Liver (tissue), 9 donors: Measurements from ENCODE around the gene SYNPR. TPM values are rescaled to one million over a fixed set of nuclear protein-coding genes. Genes with fewer than 3 reads are reported as not detected.

Source experiments
- DNase-seq: peaks from one replicate; pipeline ENCODE4 v3.0.0-alpha.2; 2017; ENCODE audit warnings: low spot score
- H3K27ac ChIP-seq, 2 donors: one replicate each; pipeline ENCODE4 v1.7.0; 2013; ENCODE audit warnings: inconsistent platforms in 2 of 2, low read length in 2 of 2, control low read depth in 1 of 2, low read depth in 1 of 2, mild to moderate bottlenecking in 1 of 2
- H3K27me3 ChIP-seq, 4 donors: one replicate each; pipeline versions ENCODE4 v1.6.1 to v1.7.0; 2013; ENCODE audit warnings: low read length in 3 of 4, inconsistent platforms in 1 of 4, mild to moderate bottlenecking in 1 of 4, moderate library complexity in 1 of 4; ENCODE audit not compliant: control insufficient read depth in 4 of 4, insufficient read depth in 4 of 4
- H3K36me3 ChIP-seq, 4 donors: one replicate each; pipeline versions ENCODE4 v1.6.1 to v1.7.0; 2013; ENCODE audit warnings: low read length in 3 of 4, mild to moderate bottlenecking in 3 of 4, low read depth in 1 of 4, moderate library complexity in 1 of 4; ENCODE audit not compliant: control insufficient read depth in 4 of 4, insufficient read depth in 3 of 4
- H3K4me1 ChIP-seq, 4 donors: one replicate each; pipeline versions ENCODE4 v1.6.1 to v1.7.0; 2013; ENCODE audit warnings: low read length in 3 of 4, mild to moderate bottlenecking in 3 of 4, moderate library complexity in 1 of 4; ENCODE audit not compliant: control insufficient read depth in 4 of 4, insufficient read depth in 4 of 4
- H3K4me3 ChIP-seq, 3 donors: one replicate each; pipeline versions ENCODE4 v1.6.1 to v1.7.0; 2013; ENCODE audit warnings: low read length in 3 of 3, control low read depth in 1 of 3, low read depth in 1 of 3, mild to moderate bottlenecking in 1 of 3
- H3K9ac ChIP-seq, 2 donors: one replicate each; pipeline ENCODE4 v1.7.0; 2013; ENCODE audit warnings: low read length in 2 of 2, mild to moderate bottlenecking in 2 of 2, moderate library complexity in 2 of 2, control low read depth in 1 of 2, low read depth in 1 of 2
- H3K9me3 ChIP-seq, 4 donors: one replicate each; pipeline versions ENCODE4 v1.6.1 to v1.7.0; 2013; ENCODE audit warnings: low read length in 3 of 4; ENCODE audit not compliant: control insufficient read depth in 4 of 4
- ATF3 ChIP-seq: IDR thresholded peaks from 2 replicates; pipeline ENCODE4 v1.6.1; 2016; ENCODE audit warnings: antibody characterized with exemption
- EGR1 ChIP-seq, 2 donors: IDR thresholded peaks; 2 replicates each; pipeline ENCODE4 v1.6.1; 2016 to 2018; ENCODE audit warnings: antibody characterized with exemption in 2 of 2, low read depth in 2 of 2
- FOXA2 ChIP-seq: IDR thresholded peaks from 2 replicates; pipeline ENCODE4 v1.6.1; 2016; ENCODE audit warnings: antibody characterized with exemption
- HNF4A ChIP-seq, 2 donors: conservative IDR thresholded peaks; 2 replicates each; pipeline ENCODE4 v1.6.1; 2016; ENCODE audit warnings: antibody characterized with exemption in 2 of 2, mild to moderate bottlenecking in 2 of 2
- HNF4G ChIP-seq: IDR thresholded peaks from 2 replicates; pipeline ENCODE4 v1.6.1; 2016; ENCODE audit warnings: antibody characterized with exemption
- JUND ChIP-seq, 2 donors: IDR thresholded peaks; 2 replicates each; pipeline ENCODE4 v1.6.1; 2016; ENCODE audit warnings: antibody characterized with exemption in 2 of 2
- MAX ChIP-seq: IDR thresholded peaks from 2 replicates; pipeline ENCODE4 v1.6.1; 2016; ENCODE audit warnings: antibody characterized with exemption
- NR2F2 ChIP-seq: IDR thresholded peaks from 2 replicates; pipeline ENCODE4 v1.6.1; 2016; ENCODE audit warnings: antibody characterized with exemption
- RAD21 ChIP-seq, 2 donors: IDR thresholded peaks; 2 replicates each; pipeline ENCODE4 v1.6.1; 2016; ENCODE audit warnings: antibody characterized with exemption in 2 of 2, mild to moderate bottlenecking in 2 of 2
- SP1 ChIP-seq: IDR thresholded peaks from 2 replicates; pipeline ENCODE4 v1.6.1; 2018; ENCODE audit warnings: antibody characterized with exemption, mild to moderate bottlenecking
- TAF1 ChIP-seq: conservative IDR thresholded peaks from 2 replicates; pipeline ENCODE4 v1.6.1; 2016; ENCODE audit warnings: antibody characterized with exemption, mild to moderate bottlenecking
- YY1 ChIP-seq: IDR thresholded peaks from 2 replicates; pipeline ENCODE4 v1.6.1; 2016; ENCODE audit warnings: antibody characterized with exemption, mild to moderate bottlenecking
- ZBTB33 ChIP-seq: IDR thresholded peaks from 2 replicates; pipeline ENCODE4 v1.6.1; 2016; ENCODE audit warnings: antibody characterized with exemption
- WGBS: extraction: QIAGEN DNeasy Blood & Tissue Kit; methylation state at CpG from one replicate; pipeline ENCODE4 v1.1.7; 2013; 5-methylcytosine and 5-hydroxymethylcytosine counted together
- polyA plus RNA-seq, 2 donors: library from polyadenylated mRNA; stranded (reverse) in 1 of 2; unstranded in 1 of 2; fragments of 200-250 nt in 1 of 2; fragments of >200 nt in 1 of 2; fragmentation: Nextera tagmentation in 1 of 2; extraction: Ambion mirVana in 1 of 2; gene quantifications; one replicate each; pipeline versions ENCODE4 v1.2.1 to v1.2.3, GENCODE V29; 2013 to 2015
- total RNA-seq, 2 donors: library from RNA; depleted of rRNA; stranded (reverse); fragments of >200 nt; gene quantifications; one replicate each; pipeline ENCODE4 v1.2.3, GENCODE V29; 2014
- donor health status: healthy.
- donor health status: healthy.
- donor health status: healthy.
- donor health status: healthy.
- donor health status: healthy.

SYNPR gene
- total and polyA plus RNA-seq, 4 donors = not detected

- no peak for TF ChIP-seq MAX
- TF ChIP-seq YY1 = no peak
- TF ChIP-seq ATF3 = no peak
- TF ChIP-seq HNF4A (conservative IDR thresholded peaks at IDR 0.05) = no peak
- no peak for TF ChIP-seq EGR1 (IDR thresholded peaks at IDR 0.05; ENCODE audit: low read depth in 2 of 2)
- TF ChIP-seq NR2F2 = no peak
- no peak for TF ChIP-seq RAD21 (IDR thresholded peaks at IDR 0.05)
- no peak for TF ChIP-seq SP1
Measured at GRCh38 chr3:63400246-63400860, 122.2 kb downstream of the SYNPR start (continued).

- H3K9ac ChIP-seq = no peak overlapping the region
- H3K27ac ChIP-seq = no peak overlapping the region
- H3K9me3 ChIP-seq = no peaks in the 10 kb centered on the region
- H3K4me3 ChIP-seq = no peak overlapping the region
- no peak for DNase-seq
- TF ChIP-seq NR2F2 = no peak
- TF ChIP-seq RAD21 (IDR thresholded peaks at IDR 0.05) = no peak
- no peak for TF ChIP-seq FOXA2
- no peak for TF ChIP-seq JUND (IDR thresholded peaks at IDR 0.05)
- no peak for TF ChIP-seq ZBTB33
- TF ChIP-seq EGR1 (IDR thresholded peaks at IDR 0.05; ENCODE audit: low read depth in 2 of 2) = no peak
- no peak for TF ChIP-seq YY1
- H3K4me1 ChIP-seq = no peaks in the 10 kb centered on the region
- WGBS = 70% methylated on average over 3 of the region's 3 CpGs
- H3K27me3 ChIP-seq = peaks cover 0 to 4% (median 0%) of the 10 kb centered on the region in 4 donors
- no peaks in the 10 kb centered on the region for H3K36me3 ChIP-seq
Measured at GRCh38 chr3:63405882-63406281, 127.8 kb downstream of the SYNPR start.

- H3K36me3 ChIP-seq = no peaks in the 10 kb centered on the region
- no peak for DNase-seq
- H3K9ac ChIP-seq = no peak overlapping the region
- no peak for TF ChIP-seq HNF4G
- no peak for TF ChIP-seq TAF1
- no peak for TF ChIP-seq RAD21 (IDR thresholded peaks at IDR 0.05)
- no peak for TF ChIP-seq ATF3
- TF ChIP-seq HNF4A (conservative IDR thresholded peaks at IDR 0.05) = no peak
- no peak for TF ChIP-seq EGR1 (IDR thresholded peaks at IDR 0.05; ENCODE audit: low read depth in 2 of 2)
- TF ChIP-seq SP1 = no peak
- no peak overlapping the region for H3K27ac ChIP-seq
- H3K4me1 ChIP-seq = no peaks in the 10 kb centered on the region
- no peaks in the 10 kb centered on the region for H3K9me3 ChIP-seq
- no peaks in the 10 kb centered on the region for H3K27me3 ChIP-seq
- H3K4me3 ChIP-seq = no peak overlapping the region
Measured at GRCh38 chr3:63413523-63413922, 135.4 kb downstream of the SYNPR start.

- H3K4me3 ChIP-seq = no peak overlapping the region
- H3K9me3 ChIP-seq = no peaks in the 10 kb centered on the region
- H3K36me3 ChIP-seq = no peaks in the 10 kb centered on the region
- 57% methylated on average over 1 of the region's 1 CpG for WGBS
- no peak overlapping the region for H3K9ac ChIP-seq
- H3K27me3 ChIP-seq = no peaks in the 10 kb centered on the region
- no peaks in the 10 kb centered on the region for H3K4me1 ChIP-seq
- TF ChIP-seq RAD21 (IDR thresholded peaks at IDR 0.05) (no peak), HNF4G (no peak), ATF3 (no peak)
- DNase-seq = no peak
- H3K27ac ChIP-seq = no peak overlapping the region
Measured at GRCh38 chr3:63414607-63415006, 136.5 kb downstream of the SYNPR start.
